K562 (cell line): ENCODE data around the gene EGLN3. TPM values are rescaled to one million over a fixed set of nuclear protein-coding genes. Genes with fewer than 3 reads are reported as not detected.

Experiments used
- ADNP ChIP-seq: fragments of 200-800 bp; sonication (Bioruptor generic); IDR thresholded peaks from 2 replicates; pipeline ENCODE4 v1.6.1; 2016; ENCODE audit warnings: missing genetic modification characterization, missing compliant biosample characterization
- CBFA2T3 ChIP-seq: fragments of 450-650 bp; IDR thresholded peaks from 2 replicates; pipeline ENCODE4 v1.6.1; 2017
- CC2D1A ChIP-seq: fragments of 450-650 bp; IDR thresholded peaks from 2 replicates; pipeline ENCODE4 v1.6.1; 2017; ENCODE audit warnings: mild to moderate bottlenecking
- DLX4 ChIP-seq: fragments of 250-450 bp; sonication (Bioruptor Pico); IDR thresholded peaks from 2 replicates; pipeline ENCODE4 v1.6.1; 2021; ENCODE audit warnings: mild to moderate bottlenecking
- ELF4 ChIP-seq: fragments of 450-650 bp; formaldehyde crosslinking; IDR thresholded peaks from 2 replicates; pipeline ENCODE4 v1.4.0; 2022; ENCODE audit warnings: missing genetic modification characterization
- EP300 ChIP-seq: IDR thresholded peaks from 2 replicates; pipeline ENCODE4 v1.6.1; 2012; ENCODE audit warnings: low read length, improper control_type of control experiment
- FOXP4 ChIP-seq: sonication (generic); formaldehyde crosslinking; IDR thresholded peaks from 2 replicates; pipeline ENCODE4 v1.8.0; 2022; ENCODE audit warnings: mild to moderate bottlenecking, missing genetic modification reagents, borderline replicate concordance
- HDAC8 ChIP-seq: fragments of 450-650 bp; IDR thresholded peaks from 2 replicates; pipeline ENCODE4 v1.6.1; 2016; ENCODE audit warnings: mild to moderate bottlenecking, missing genetic modification characterization, moderate library complexity, missing compliant biosample characterization
- HOMEZ ChIP-seq: fragments of 250-450 bp; sonication (Bioruptor Pico); IDR thresholded peaks from 2 replicates; pipeline ENCODE4 v1.4.0; 2020; ENCODE audit warnings: mild to moderate bottlenecking, moderate library complexity
- JUND ChIP-seq, 2 experiments: IDR thresholded peaks; 2 replicates in 1 of 2; 3 replicates in 1 of 2; pipeline ENCODE4 v1.6.1; 2011; ENCODE audit warnings: borderline replicate concordance in 2 of 2, low read depth in 2 of 2, low read length in 2 of 2, improper control_type of control experiment in 1 of 2, missing biosample characterization in 1 of 2, missing genetic modification characterization in 1 of 2, missing genetic modification reagents in 1 of 2
- NCOR1 ChIP-seq: fragments of 450-650 bp; IDR thresholded peaks from 2 replicates; pipeline ENCODE4 v1.6.1; 2016; ENCODE audit warnings: mild to moderate bottlenecking, moderate library complexity
- NFIC ChIP-seq: fragments of 450-650 bp; IDR thresholded peaks from 2 replicates; pipeline ENCODE4 v1.6.1; 2017; ENCODE audit warnings: mild to moderate bottlenecking, inconsistent platforms
- NUFIP1 ChIP-seq: fragments of 450-650 bp; IDR thresholded peaks from 2 replicates; pipeline ENCODE4 v1.6.1; 2018; ENCODE audit not compliant: partially characterized antibody
- POLR2G ChIP-seq: fragments of 200-400 bp; formaldehyde crosslinking; IDR thresholded peaks from 2 replicates; pipeline ENCODE4 v1.6.1; 2017; ENCODE audit warnings: low read depth, mild to moderate bottlenecking, antibody characterized with exemption, low read length, moderate library complexity
- RFX1 ChIP-seq: fragments of 450-650 bp; IDR thresholded peaks from 2 replicates; pipeline ENCODE4 v1.6.1; 2016; ENCODE audit warnings: mild to moderate bottlenecking, moderate library complexity
- ZBTB2 ChIP-seq: fragments of 450-650 bp; IDR thresholded peaks from 2 replicates; pipeline ENCODE4 v1.6.1; 2016; ENCODE audit warnings: antibody characterized with exemption
- ZNF140 ChIP-seq: fragments of 250-450 bp; sonication (Bioruptor Pico); IDR thresholded peaks from 2 replicates; pipeline ENCODE4 v1.8.0; 2021; ENCODE audit warnings: moderate library complexity, mild to moderate bottlenecking, inconsistent platforms
- ZNF232 ChIP-seq: sonication (generic); formaldehyde crosslinking; IDR thresholded peaks from 2 replicates; pipeline ENCODE4 v1.8.0; 2022; ENCODE audit warnings: mild to moderate bottlenecking, missing genetic modification reagents
- ZNF512 ChIP-seq: IDR thresholded peaks from 2 replicates; pipeline ENCODE4 v1.6.1; 2016; ENCODE audit warnings: missing genetic modification characterization, missing compliant biosample characterization
- ZNF586 ChIP-seq: fragments of 450-650 bp; formaldehyde crosslinking; conservative IDR thresholded peaks from 2 replicates; pipeline ENCODE4 v1.4.0; 2020; ENCODE audit warnings: mild to moderate bottlenecking, moderate library complexity
- ZNF589 ChIP-seq: fragments of 200-800 bp; sonication (Bioruptor generic); IDR thresholded peaks from 2 replicates; pipeline ENCODE4 v1.6.1; 2016; ENCODE audit warnings: low read depth, missing genetic modification characterization, missing compliant biosample characterization
- ZNF830 ChIP-seq: fragments of 250-450 bp; sonication (Bioruptor Pico); IDR thresholded peaks from 2 replicates; pipeline ENCODE4 v1.5.0; 2021; ENCODE audit warnings: mild to moderate bottlenecking
- polyA plus RNA-seq, 8 experiments: library from polyadenylated mRNA; depleted of rRNA in 4 of 8; stranded (reverse) in 5 of 8; unstranded in 3 of 8; fragments of >200 nt; fragmentation: Nextera tagmentation in 2 of 8; fragmentation: Illumina TruSeq in 1 of 8; extraction: Ambion mirVana in 2 of 8; extraction: Trizol in 1 of 8; gene quantifications; 2 replicates each; pipeline versions ENCODE4 v1.2.1 to v1.2.3, GENCODE V29; 2011 to 2014; ENCODE audit warnings: inconsistent platforms in 1 of 8, missing spikeins in 1 of 8
- total RNA-seq, 7 experiments: library from RNA; depleted of rRNA in 6 of 7; stranded (reverse); fragments of >200 nt in 6 of 7; fragmentation: Illumina TruSeq in 2 of 7; extraction: Trizol in 2 of 7; gene quantifications; 2 replicates each; pipeline versions ENCODE4 v1.2.1 to v1.2.3, GENCODE V29; 2011 to 2021; ENCODE audit warnings: low replicate concordance in 1 of 7

EGLN3 gene
- total and polyA plus RNA-seq, 9 of the 15 experiments (the other 6 are each of a cell fraction or from before 2014, with no cell fraction given): 2.5 to 87.6 (median 5.8) TPM

DNA sequence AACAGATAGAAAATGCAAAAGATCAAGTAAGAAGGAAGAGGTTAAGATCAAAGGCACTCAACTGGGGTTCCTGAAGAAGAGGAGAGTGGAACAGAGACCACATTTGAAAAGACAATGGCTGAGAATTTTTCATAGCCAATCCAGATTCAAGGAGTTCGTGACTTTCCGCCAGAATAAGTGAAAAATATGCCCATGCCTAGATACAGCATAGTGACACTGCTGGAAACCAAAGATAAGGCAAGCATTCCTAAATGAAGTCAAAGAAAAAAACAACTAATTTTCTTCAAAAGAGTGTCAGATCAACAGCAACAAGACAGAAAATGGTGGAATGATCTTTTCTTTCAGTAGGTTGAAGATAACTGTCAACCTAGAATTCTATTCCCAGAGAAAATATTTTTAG, 47.5 kb downstream of the EGLN3 start (continued):
- TF ChIP-seq ZBTB2 (no peak), NCOR1 (peak; percentile 15; the same call in 1 of the 2 replicates), HDAC8 (tag) (no peak), EP300 (peak; percentile 28; the same call in 1 of the 2 replicates), ZNF512 (no peak), ZNF586 (CRISPR knock-in tag) (no peak), JUND (IDR thresholded peaks at IDR 0.05; ENCODE audit: borderline replicate concordance, low read depth, low read length) (no peak), JUND (tag; IDR thresholded peaks at IDR 0.05; ENCODE audit: borderline replicate concordance, low read depth, low read length) (no peak), ZNF830 (CRISPR knock-in tag) (no peak), DLX4 (CRISPR knock-in tag) (no peak), ZNF140 (CRISPR knock-in tag) (no peak), RFX1 (peak; percentile 20; the same call in 1 of the 2 replicates), CBFA2T3 (peak; percentile 73), NFIC (no peak), ZNF589 (no peak), CC2D1A (no peak), POLR2G (no peak), ELF4 (CRISPR knock-in tag) (no peak), FOXP4 (CRISPR knock-in tag) (no peak), ZNF232 (CRISPR knock-in tag) (no peak), NUFIP1 (no peak), ADNP (tag) (no peak), HOMEZ (CRISPR knock-in tag) (no peak)
